Kidney capillary endothelial cell (primary cell): ENCODE results near the gene CHRM2.

ENCODE experiments used
- DNase-seq: peaks from one replicate; pipeline ENCODE4 v3.0.0-alpha.2; 2018; ENCODE audit warnings: low spot score

The CHRM2 gene

DNA sequence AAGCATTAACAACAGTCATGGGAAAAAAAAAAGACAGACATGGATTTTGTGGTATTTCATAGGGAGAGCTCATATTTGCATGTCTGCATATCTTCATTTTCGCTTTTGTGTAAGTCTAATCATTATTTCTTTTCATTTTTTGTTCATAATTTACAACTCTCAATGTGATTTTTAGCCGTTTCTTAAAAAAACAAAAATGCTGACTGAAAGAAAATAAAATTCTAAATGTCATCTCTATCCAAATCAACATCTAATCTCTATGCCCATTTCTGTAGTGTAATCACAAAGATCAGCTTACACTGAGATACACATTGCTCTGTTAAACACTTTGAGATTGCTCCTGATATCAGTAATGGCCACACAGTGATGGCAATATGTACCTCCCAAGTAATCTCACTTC, 29.2 kb downstream of the CHRM2 start:
- DNase-seq: no peak

DNA sequence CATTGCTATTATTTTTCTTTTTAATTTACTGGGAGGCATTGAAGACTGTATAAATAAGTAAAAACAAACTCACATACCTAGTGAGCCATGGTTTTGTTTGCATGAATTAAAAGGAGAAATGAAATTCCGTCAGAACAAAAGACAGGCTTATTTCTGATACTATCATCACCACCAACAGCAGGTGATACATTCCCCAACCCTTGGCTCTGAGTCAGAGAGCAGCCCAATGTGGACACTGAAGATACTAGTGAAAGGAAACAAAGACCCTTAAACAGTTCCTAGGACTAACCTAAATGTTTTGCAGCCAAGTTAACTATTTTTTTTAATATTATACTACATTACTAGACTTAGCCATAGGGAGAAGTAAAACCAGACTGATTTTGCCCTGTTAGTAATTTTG, 31.6 kb downstream of the CHRM2 start:
- DNase-seq: no peak

DNA sequence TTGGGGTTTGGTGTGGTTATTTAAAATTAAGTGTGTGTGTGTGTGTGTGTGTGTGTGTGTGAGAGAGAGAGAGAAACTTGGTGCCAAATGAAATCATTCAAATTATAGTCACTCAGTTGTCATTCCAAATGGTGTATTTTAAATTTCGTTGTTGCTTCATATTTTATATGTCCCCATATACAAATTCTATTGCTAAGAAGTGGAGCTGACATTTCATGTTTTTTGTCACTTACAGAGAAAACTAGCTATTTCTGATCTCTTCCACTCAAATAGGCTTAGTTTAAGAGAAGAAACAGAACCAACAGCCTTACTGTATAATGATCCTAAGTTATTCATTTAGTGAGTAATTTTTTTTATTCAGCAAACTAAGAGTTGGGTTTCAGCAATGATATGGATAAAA, 42.3 kb downstream of the CHRM2 start:
- no peak for DNase-seq

DNA sequence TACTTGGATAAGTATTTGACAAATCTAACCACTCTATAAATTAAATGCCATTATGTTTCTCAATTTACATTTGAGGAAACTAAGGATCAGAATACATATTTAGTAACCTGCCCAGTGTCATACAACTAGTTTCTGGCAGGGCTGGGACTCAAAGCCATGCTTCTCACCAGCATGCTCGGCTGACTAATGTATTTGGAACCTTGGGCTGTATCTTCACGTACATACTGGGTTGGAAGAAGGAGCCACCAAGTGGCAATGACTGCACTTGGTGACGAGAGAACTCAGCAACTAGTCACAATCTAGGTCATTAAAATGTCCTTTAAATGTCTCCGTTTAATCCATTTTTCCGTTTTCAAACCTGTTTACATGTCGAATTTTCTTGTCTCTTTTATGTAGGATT, 42.9 kb downstream of the CHRM2 start:
- DNase-seq: no peak

DNA sequence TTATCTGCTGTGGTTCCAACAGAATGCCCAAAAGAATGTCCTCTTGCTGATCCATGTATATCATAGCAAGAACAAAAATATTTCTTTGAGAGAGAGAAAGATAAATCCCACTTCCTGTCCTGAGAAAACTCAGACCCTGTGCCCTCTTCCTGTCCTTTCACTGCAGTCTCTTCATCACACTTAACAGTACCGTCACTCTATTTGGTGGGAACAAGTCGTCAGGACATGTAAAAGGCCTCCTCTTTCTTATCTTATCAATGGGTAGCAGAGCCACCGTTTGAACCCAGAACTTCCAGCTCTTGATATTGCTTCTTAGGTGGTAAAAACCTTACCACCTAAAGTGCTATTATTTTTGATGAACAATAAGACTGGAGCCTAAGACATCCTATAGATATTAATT, 43.9 kb downstream of the CHRM2 start:
- no peak for DNase-seq

DNA sequence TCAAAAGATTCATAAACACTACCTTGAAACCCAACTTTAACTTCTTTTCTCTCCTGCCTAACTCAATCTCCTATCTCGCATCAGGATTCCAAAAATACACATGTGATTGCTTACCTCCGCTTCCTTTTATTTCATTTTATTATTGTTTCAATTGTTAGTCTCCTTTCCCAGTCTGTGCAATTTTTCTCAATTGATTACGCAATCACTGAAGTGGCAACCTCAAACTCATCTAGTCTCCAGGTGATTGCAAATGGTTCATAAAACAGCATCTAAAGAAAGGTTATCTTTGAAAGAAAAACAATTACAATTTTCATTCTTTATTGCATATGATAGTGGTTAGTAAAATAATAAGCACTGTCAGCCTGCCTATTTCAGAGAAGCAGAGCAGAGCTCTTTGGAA, 45.6 kb downstream of the CHRM2 start:
- DNase-seq: no peak

DNA sequence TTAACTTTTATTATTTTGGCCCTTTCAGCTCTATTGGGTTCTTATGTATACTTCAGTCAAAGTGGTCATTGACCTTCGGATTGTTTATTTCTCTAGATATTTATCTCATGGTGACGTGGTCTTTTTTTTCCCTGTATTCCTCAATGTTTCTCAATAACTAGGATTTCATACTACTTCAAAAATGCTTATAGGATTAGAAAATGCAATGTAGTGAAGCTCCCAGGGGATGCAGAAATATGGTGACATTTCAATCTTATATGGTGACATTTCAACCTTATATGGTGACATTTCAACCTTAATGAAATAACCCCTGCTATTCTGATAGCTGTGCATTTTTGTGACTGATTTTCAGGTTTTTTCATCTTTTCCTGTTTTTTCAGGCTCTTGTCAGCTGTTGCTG, 51.4 kb downstream of the CHRM2 start:
- no peak for DNase-seq

DNA sequence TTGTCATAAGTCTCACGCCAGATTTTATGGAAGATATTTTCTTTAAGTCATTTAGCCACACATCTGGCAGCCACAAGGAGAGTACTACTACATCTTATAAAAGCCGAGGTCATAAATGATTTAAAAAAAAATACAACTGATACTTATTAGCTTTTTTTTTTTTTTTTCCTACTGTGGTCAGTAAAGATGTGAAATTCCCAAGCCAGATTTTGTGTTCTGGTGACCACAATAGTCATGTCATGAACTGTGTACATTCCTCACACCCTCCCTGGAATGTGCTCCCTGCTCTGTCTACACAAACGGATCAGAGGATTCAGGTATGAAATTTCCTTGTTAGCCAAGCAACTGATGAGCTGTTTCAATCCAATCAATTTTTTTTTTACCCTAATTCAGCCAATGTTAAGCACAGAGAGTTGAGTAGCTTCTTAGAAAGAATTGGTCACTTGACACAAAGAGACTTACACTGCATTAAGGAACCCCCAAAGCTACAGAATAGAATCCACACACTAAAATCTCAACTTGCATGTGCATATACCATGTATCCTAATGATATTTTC, 54.7 kb downstream of the CHRM2 start:
- no peak for DNase-seq

DNA sequence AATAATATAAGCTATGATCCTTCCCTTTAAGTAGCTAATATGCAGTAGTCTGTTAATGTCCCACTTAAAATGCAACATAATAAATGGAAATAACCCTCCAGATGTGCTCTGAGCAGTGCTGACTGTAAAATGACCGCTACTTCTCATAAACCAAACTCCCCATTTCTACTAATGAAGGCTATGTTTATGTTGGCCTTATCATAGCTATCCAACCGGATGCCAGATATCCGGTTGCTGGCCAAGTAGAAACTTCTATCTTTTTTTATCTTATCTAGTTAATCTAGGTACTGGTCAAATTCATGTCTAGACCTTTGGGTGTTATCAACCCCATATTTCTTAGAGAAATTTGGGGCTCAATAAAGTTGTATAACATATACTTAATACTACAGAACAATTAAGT, 56.6 kb downstream of the CHRM2 start:
- peak; percentile 44 for DNase-seq

DNA sequence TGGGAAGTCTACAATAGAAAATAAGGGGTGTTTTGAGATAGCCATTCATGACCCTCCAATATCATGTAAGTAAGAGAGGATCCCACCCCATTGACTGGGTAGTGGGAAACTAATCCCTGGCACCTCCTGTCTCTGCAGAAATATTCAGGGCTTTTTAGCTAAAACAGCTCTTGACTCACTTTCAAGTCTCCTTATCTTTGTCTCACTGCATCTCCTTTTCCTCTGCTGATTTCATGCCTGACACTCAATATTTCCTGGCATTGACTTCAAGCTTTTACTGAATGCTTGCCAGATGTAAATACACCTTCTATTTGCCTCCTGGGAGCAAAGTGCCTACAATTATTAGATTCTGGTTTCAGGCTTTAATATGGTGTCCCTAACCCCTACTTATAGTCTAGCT, 57.1 kb downstream of the CHRM2 start:
- DNase-seq: peak; percentile 34

DNA sequence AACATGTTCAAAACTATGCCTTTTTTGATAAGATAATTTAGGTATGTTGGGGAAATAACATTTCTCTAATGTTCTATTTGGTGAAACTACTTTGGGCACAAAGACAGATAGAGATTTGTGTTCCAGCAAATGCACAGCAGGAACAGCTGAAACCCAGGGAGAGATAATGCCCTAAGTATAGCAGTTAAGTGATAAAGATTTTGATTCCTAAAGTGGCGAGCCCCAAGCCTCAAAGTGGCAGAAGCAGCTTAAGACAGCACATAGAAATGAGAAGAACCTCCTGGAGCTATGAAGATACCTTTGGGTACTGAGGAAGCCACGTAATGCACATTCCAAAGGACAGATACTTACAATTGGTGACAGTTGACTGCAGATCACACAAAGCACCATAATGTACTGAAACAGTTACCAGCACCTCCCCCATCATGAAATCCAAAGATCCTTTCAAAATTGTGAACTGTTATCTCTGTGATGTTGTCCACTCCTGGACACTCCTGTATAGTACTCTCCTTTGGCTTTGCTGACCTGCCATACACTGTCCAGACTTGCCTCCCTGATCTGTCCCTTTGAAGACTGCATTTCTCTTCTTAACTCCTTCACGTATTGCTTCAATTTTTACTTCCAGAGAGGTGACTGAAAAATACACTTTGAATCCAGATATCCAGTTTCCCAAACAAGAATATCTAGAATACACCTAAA, 62.9 kb downstream of the CHRM2 start:
- no peak for DNase-seq

DNA sequence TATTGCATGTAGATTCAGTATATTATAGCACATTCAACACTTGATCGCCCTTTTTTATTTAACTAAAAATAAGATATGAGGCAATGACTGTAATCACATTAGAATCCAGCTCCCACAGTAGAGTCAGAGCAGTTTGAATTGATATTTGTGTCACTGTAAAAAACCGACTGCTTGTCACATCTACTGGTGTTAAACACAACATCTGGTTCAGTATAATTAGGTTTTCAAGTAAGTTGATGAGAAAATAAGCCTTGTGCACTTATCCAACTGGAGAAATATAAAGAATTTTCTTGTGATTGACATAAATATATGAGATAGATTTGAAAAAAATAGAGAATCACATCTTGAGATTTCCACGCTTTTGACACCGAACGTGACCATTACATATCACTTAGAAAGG, 69.0 kb downstream of the CHRM2 start:
- no peak for DNase-seq

DNA sequence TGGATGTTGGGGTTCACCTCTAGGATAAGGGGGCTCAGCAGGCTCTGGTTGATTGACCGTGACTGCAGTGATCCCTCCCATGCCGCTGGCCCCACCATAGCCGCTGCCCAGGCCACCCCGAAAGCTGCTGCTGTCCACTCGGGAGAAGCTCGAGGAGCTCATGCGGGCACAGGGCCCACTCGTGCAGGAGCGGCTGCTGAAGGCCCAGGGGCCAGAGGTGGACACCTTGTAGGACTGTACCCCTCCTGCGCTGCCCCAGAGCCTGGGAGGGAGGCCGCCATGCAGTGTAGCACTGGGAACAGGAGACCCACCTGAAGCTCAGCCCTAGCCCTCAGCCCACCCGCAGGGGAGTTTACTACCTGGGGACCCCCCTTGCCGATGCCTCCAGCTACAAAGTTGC, 70.0 kb downstream of the CHRM2 start:
- DNase-seq: no peak

DNA sequence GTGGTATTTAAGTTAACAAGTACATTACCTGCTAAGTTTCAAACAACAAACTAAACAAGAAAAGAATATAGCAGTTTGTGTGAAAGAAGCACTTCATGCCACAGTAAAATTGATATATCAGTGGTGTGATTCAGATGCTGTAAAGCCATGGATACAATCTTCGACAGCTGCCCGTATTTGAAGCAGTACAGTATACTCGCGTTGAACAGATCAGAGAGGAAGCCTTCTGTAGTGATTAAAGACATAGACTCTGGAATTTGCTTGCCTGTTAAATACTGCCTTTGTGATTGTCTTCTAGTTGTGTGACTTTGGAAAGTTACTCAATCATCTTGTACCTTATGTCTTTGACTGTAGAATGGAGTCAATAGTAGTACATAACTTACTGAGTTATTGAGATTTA, 71.7 kb downstream of the CHRM2 start:
- DNase-seq: no peak

DNA sequence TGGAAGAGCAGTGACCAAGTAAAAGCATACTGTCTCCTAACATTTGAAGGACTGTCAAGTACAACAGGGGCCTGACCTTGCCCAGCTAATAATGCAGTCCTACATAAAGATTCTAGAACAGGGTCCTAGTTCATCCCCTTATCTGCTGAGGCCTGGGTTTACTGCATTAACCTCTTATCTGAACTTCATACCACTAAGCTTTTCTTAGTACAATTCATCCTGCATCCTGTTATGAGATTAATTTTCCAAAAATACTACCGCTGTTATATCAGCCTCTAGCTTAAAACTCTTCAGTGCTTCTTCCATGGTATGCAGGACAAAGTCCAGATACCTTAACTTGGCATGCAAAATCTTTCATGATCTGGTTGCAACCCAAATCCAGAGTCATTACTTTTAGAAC, 72.5 kb downstream of the CHRM2 start:
- no peak for DNase-seq

DNA sequence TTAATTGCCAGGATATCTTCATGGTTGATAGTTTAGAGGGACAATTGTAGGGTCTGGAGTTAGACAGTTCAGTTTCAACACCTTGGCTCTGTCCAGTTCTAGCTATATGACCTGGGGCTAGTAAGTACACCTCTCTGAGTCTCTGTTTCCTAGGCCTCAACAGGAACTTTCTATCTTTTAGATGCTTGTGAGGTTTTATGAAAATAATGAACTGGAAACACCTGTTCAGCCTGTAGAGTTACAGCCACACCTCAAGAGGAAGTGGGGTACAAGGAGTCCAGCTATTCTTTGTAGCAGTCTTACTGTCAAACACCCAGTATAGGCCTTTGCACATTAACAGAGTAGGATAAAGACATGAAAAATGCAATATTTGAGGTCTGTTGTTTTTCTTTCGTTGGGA, 73.4 kb downstream of the CHRM2 start:
- no peak for DNase-seq

DNA sequence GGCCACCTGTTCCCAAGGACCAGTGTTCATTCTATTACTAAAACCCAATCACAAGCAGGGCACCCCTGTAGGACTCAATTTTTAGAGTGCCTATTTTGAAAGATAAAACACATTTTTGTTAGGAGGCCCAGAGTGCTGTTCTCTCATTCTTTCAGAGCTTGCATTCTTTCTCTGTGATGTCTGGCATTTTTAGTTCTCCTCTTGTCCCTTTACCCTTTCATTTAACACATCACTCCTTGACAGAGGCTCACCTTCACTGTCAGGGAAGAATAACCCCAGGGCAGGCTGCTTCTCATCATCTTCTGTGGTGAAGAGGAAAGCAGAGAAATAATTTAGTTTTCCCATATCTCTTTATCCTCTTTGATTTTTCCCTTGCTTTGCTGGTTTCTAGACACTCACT, 73.9 kb downstream of the CHRM2 start:
- DNase-seq: no peak

DNA sequence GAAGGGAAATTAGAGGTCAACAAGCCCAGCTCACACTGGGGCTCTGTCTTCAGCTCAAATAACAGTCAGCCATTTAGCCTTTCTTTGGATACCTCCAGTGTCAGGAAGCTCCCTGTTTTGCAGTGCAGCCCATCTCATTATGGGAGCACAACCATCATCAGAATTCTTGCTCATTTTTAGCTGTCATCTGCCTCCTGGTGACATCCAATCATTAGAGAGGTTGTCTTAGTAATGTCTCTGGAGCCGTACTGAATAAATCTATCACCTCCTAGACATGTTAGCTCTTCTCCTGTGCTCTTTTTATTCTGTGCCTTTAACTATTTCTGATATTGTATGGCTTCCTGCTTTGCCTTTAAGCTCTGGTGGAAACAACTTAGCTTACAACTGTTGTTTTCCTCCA, 74.5 kb downstream of the CHRM2 start:
- no peak for DNase-seq

DNA sequence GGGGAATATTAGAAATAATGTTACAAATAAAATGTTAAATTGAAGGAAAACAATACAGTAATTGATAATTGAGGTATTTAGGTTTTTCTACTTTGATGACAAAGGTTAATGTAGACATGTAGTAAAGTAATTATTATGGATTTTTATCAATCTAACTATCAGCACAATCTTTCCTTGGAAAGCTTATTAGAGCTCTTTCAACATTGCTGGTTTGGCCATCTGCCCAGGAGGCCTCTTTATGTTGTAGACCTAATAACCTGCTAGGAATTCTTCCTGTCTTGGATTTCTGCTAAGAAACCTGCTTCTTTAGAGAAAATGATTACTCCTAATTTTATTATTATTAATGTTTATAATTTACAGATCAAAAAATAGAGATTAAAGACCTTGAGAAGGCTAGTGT, 78.9 kb downstream of the CHRM2 start:
- DNase-seq: no peak

DNA sequence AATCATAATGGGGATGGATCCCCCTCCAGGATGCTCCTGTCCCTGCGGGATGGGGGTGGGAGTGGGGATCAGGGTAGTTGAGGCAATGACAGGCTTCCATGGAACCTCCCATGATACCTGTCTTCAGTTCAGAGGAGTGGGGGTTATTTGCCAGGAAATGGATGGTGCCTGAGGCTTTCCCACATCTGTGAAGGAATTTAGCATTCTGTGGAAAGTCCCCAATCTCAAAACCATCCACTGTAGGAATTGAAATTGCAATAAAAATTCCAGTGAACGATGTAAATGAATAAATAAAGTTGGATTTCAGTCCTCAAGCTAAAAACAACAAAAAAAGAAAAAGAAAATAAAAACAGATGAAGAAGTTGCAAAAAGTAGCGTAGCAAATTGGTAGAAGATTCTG, 81.9 kb downstream of the CHRM2 start:
- no peak for DNase-seq

DNA sequence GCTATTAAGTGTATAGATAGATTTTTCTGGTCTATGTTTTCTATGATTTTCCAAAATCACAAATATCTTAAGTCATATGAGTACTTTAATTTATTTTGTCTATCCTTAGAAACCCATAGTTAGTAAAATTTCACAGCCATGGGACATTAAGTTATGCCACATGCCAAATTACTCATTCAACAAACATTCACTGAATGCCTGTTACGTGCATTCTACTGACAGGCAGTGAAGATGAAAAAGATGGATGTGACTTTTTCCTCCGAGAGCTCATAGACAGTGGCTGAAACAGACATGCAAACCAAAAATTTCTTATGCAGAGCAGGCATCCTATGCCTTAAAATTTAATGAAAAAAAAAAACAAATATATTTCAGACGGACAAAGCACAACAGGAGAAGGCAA, 84.9 kb downstream of the CHRM2 start:
- no peak for DNase-seq

DNA sequence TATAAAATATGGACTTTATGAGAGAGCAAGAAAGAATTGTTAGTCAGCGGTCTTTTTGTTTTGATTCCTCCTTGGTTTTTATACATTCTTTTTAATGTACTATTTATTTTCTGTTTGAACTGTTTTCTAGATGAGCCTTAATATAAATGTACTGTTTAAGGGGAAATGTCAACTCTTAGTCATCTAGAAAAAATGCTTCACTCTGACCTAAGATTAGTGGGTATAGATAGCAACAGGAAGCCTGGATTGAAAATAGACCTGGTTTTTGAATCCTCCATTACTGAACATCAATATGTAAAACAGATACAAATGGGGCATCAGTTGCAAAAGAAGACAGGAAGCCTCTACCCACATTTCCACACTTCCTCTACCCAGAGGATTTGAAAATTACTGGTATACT, 87.8 kb downstream of the CHRM2 start:
- peak; percentile 75 for DNase-seq

DNA sequence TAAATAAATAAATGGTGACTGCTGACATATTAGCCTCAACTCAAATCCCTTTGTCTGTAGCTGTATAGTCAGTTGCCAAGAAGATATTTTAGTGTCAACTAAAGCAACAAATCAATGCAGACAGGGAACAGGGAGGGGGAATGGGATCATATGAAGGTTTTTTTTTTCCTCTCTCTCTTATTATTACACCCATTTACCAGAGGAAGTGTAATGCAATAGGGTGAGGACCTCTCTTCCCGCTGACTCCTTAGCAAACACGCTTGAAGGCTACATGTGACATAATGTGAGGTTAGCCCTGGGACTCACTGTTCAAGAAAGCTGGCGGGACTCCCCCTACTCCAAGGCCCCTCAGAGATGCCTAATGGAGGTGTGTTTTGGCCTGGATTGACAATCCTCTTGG, 88.2 kb downstream of the CHRM2 start:
- DNase-seq: peak; percentile 26

DNA sequence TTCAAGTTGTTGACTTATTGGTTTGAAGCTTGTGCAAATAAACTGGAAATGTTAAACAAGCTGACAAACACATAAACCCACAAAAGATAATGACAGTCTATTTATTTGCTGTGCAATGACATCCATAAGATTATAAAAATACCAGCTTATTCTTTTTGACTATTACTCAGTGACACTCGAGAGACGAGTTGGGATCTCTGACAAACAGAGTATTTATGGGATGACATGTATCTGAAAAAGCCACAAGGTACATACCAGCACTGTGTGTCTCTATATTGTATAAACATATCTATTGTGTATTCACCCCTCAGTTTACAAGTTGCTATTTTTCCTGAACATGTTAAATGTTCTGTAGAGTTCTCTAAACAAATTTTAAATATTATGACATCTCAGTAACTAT, 88.9 kb downstream of the CHRM2 start:
- DNase-seq: no peak

DNA sequence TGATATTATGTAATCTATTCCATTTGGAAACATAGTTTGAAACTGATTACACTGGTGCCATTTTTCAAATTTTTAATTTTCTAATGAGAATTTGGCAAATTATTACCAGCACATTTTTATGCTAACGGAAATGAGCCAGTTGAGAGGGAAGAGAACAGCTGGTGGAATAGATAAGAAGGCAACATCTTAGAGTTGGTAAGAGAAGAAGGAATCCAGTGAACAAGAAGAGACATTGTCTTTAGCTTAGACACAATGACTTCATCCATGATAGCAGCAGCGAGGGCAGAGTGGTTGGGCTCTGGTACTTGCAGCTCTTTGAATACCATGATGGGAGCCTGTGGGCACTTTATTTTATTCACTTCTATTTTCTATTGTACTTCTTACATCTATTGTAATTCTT, 89.6 kb downstream of the CHRM2 start:
- DNase-seq: no peak
